HEK293 (cell line): Measurements from ENCODE around the gene CENPV.

Experiments used
- CTCF ChIA-PET: fragments of 350-600 bp; formaldehyde crosslinking; extraction: SDS; loops from one replicate; lab custom pipeline; 2021; ENCODE audit warnings: antibody characterized with exemption; lab: Yijun Ruan, JAX
- POLR2A ChIA-PET: fragments of 300-600 bp; formaldehyde crosslinking; extraction: SDS; loops from one replicate; lab custom pipeline; 2020; ENCODE audit warnings: antibody characterized with exemption, inconsistent platforms; lab: Yijun Ruan, JAX
- H3K27ac ChIP-seq: fragments of 200-500 bp; sonication (Bioruptor generic); 2 replicates; pipeline ENCODE4 v1.5.1; 2014; ENCODE audit warnings: low read depth, low read length, control low read depth, inconsistent platforms; ENCODE audit errors: extremely low read depth
- H3K36me3 ChIP-seq, 2 experiments: fragments of 200-500 bp in 1 of 2; sonication (Bioruptor generic) in 1 of 2; 1 replicate in 1 of 2; 2 replicates in 1 of 2; pipeline ENCODE4 v1.5.1; 2014 to 2017; ENCODE audit warnings: inconsistent platforms in 2 of 2, low read length in 2 of 2; ENCODE audit not compliant: control insufficient read depth in 2 of 2, insufficient read depth in 1 of 2
- H3K4me1 ChIP-seq: fragments of 200-500 bp; sonication (Bioruptor generic); 2 replicates; pipeline ENCODE4 v1.5.1; 2014; ENCODE audit warnings: mild to moderate bottlenecking, low read length, inconsistent platforms; ENCODE audit not compliant: control insufficient read depth, insufficient read depth
- H3K4me3 ChIP-seq: 2 replicates; pipeline ENCODE4 v1.5.1; 2011; ENCODE audit warnings: low read depth, mild to moderate bottlenecking, control low read depth, low read length, moderate library complexity
- H3K9me3 ChIP-seq: fragments of 200-500 bp; sonication (Bioruptor generic); 2 replicates; pipeline ENCODE4 v1.5.1; 2014; ENCODE audit warnings: low read depth, low read length, inconsistent platforms; ENCODE audit not compliant: control insufficient read depth, insufficient read depth
- ATF2 ChIP-seq: fragments of 450-650 bp; formaldehyde crosslinking; IDR thresholded peaks from 2 replicates; pipeline ENCODE4 v1.5.1; 2016; ENCODE audit warnings: missing biosample characterization, missing genetic modification characterization, low read depth
- BCL6B ChIP-seq: fragments of 450-650 bp; formaldehyde crosslinking; IDR thresholded peaks from 2 replicates; pipeline ENCODE4 v1.5.1; 2017; ENCODE audit warnings: missing biosample characterization, missing genetic modification characterization
- INSM2 ChIP-seq: fragments of 450-650 bp; formaldehyde crosslinking; IDR thresholded peaks from 2 replicates; pipeline ENCODE4 v1.5.1; 2016; ENCODE audit warnings: missing biosample characterization, missing genetic modification characterization
- KLF1 ChIP-seq: fragments of 450-650 bp; formaldehyde crosslinking; IDR thresholded peaks from 2 replicates; pipeline ENCODE4 v1.5.1; 2016; ENCODE audit warnings: missing biosample characterization, missing genetic modification characterization
- SCRT2 ChIP-seq: fragments of 450-650 bp; formaldehyde crosslinking; IDR thresholded peaks from 2 replicates; pipeline ENCODE4 v1.5.1; 2016; ENCODE audit warnings: missing biosample characterization, missing genetic modification characterization
- ZBTB17 ChIP-seq: fragments of 450-650 bp; formaldehyde crosslinking; IDR thresholded peaks from 2 replicates; pipeline ENCODE4 v1.5.1; 2016; ENCODE audit warnings: missing biosample characterization, missing genetic modification characterization
- ZEB2 ChIP-seq: fragments of 450-650 bp; formaldehyde crosslinking; IDR thresholded peaks from 2 replicates; pipeline ENCODE4 v1.5.1; 2016; ENCODE audit warnings: missing biosample characterization, missing genetic modification characterization
- ZFP69B ChIP-seq: fragments of 450-650 bp; formaldehyde crosslinking; IDR thresholded peaks from 2 replicates; pipeline ENCODE4 v1.5.1; 2016; ENCODE audit warnings: missing biosample characterization, missing genetic modification characterization
- ZIC2 ChIP-seq: fragments of 450-650 bp; formaldehyde crosslinking; IDR thresholded peaks from 2 replicates; pipeline ENCODE4 v1.5.1; 2016; ENCODE audit warnings: missing biosample characterization, missing genetic modification characterization
- ZNF121 ChIP-seq: fragments of 450-650 bp; formaldehyde crosslinking; IDR thresholded peaks from 2 replicates; pipeline ENCODE4 v1.5.1; 2016; ENCODE audit warnings: missing biosample characterization, missing genetic modification characterization
- ZNF184 ChIP-seq: fragments of 450-650 bp; IDR thresholded peaks from 2 replicates; pipeline ENCODE4 v1.5.1; 2018; ENCODE audit warnings: missing biosample characterization, mild to moderate bottlenecking, missing genetic modification characterization
- ZNF214 ChIP-seq: fragments of 450-650 bp; formaldehyde crosslinking; IDR thresholded peaks from 2 replicates; pipeline ENCODE4 v1.5.1; 2017; ENCODE audit warnings: missing biosample characterization, mild to moderate bottlenecking, missing genetic modification characterization, borderline replicate concordance
- ZNF280C ChIP-seq: fragments of 450-650 bp; formaldehyde crosslinking; IDR thresholded peaks from 2 replicates; pipeline ENCODE4 v1.5.1; 2016; ENCODE audit warnings: missing biosample characterization, missing genetic modification characterization
- ZNF335 ChIP-seq: fragments of 450-650 bp; formaldehyde crosslinking; conservative IDR thresholded peaks from 2 replicates; pipeline ENCODE4 v1.5.1; 2016; ENCODE audit warnings: missing biosample characterization, missing genetic modification characterization
- ZNF354C ChIP-seq: fragments of 450-650 bp; formaldehyde crosslinking; IDR thresholded peaks from 2 replicates; pipeline ENCODE4 v1.5.1; 2016; ENCODE audit warnings: missing biosample characterization, missing genetic modification characterization, low read depth, borderline replicate concordance
- ZNF394 ChIP-seq: fragments of 450-650 bp; formaldehyde crosslinking; IDR thresholded peaks from 2 replicates; pipeline ENCODE4 v1.5.1; 2016; ENCODE audit warnings: missing biosample characterization, missing genetic modification characterization, mild to moderate bottlenecking, moderate library complexity, borderline replicate concordance
- ZNF433 ChIP-seq: fragments of 450-650 bp; formaldehyde crosslinking; IDR thresholded peaks from 2 replicates; pipeline ENCODE4 v1.5.1; 2016; ENCODE audit warnings: missing biosample characterization, missing genetic modification characterization, low read depth
- ZNF580 ChIP-seq: fragments of 450-650 bp; formaldehyde crosslinking; IDR thresholded peaks from 2 replicates; pipeline ENCODE4 v1.5.1; 2016; ENCODE audit warnings: missing biosample characterization, missing genetic modification characterization
- ZNF600 ChIP-seq: fragments of 450-650 bp; formaldehyde crosslinking; IDR thresholded peaks from 2 replicates; pipeline ENCODE4 v1.5.1; 2016; ENCODE audit warnings: missing biosample characterization, missing genetic modification characterization
- ZNF629 ChIP-seq: fragments of 450-650 bp; formaldehyde crosslinking; IDR thresholded peaks from 2 replicates; pipeline ENCODE4 v1.5.1; 2017; ENCODE audit warnings: missing biosample characterization, missing genetic modification characterization
- ZNF692 ChIP-seq: fragments of 450-650 bp; formaldehyde crosslinking; IDR thresholded peaks from 2 replicates; pipeline ENCODE4 v1.5.1; 2016; ENCODE audit warnings: missing biosample characterization, missing genetic modification characterization
- ZNF768 ChIP-seq: fragments of 450-650 bp; formaldehyde crosslinking; IDR thresholded peaks from 2 replicates; pipeline ENCODE4 v1.5.1; 2018; ENCODE audit warnings: missing biosample characterization, mild to moderate bottlenecking, missing genetic modification characterization
- ZSCAN30 ChIP-seq: fragments of 450-650 bp; IDR thresholded peaks from 2 replicates; pipeline ENCODE4 v1.5.1; 2018; ENCODE audit warnings: missing biosample characterization, mild to moderate bottlenecking, missing genetic modification characterization, moderate library complexity

CENPV gene

GRCh38 chr17:16374146-16374938 lies 21.1 kb upstream of the CENPV start:
- no peak for TF ChIP-seq ZNF335 (tag by site-specific recombination)
- peak; percentile 46; the same call in 1 of the 2 replicates for TF ChIP-seq SCRT2 (tag by site-specific recombination)
- 0 out of 2 replicates have a peak, but pooled peaks have one; percentile 30 for TF ChIP-seq ZNF394 (tag by site-specific recombination)
- no peak for TF ChIP-seq ZNF433
- TF ChIP-seq ZIC2 (tag by site-specific recombination), result no peak
- peak; percentile 27; the same call in 1 of the 2 replicates for TF ChIP-seq ZEB2 (tag by site-specific recombination)
- TF ChIP-seq ZNF600 (tag by site-specific recombination), result peak; percentile 75
- TF ChIP-seq ZNF768 (tag by site-specific recombination), result no peak
- TF ChIP-seq ZNF629, result peak; percentile 43; the same call in 1 of the 2 replicates
- 0 out of 2 replicates have a peak, but pooled peaks have one; percentile 43 for TF ChIP-seq ZBTB17 (tag by site-specific recombination)
- no peak for TF ChIP-seq ZSCAN30 (tag by site-specific recombination)
- peak; percentile 63 for TF ChIP-seq KLF1 (tag by site-specific recombination)
- Histone ChIP-seq H3K4me3 (no peak overlapping the region), H3K27ac (no peak overlapping the region), H3K9me3 (no peaks in the 10 kb centered on the region), H3K4me1 (peaks cover 2% of the 10 kb centered on the region; the same call in 1 of the 2 replicates), H3K36me3 (no peaks in the 10 kb centered on the region; a peak in 1 of 3 replicates)
- POLR2A ChIA-PET, result interaction anchor here (1.0 kb wide), 1 partner anchor 10 kb away, joined by 3 read pairs; no protein-coding TSS in a partner anchor
- CTCF ChIA-PET, result interaction anchor here (0.7 to 9.7 kb wide), 3 partner anchors 11 to 59 kb away, joined by 3 to 93 read pairs (median 9); no protein-coding TSS in a partner anchor

- Histone ChIP-seq H3K9me3 (no peaks in the 10 kb centered on the region), H3K27ac (no peak overlapping the region), H3K4me1 (no peaks in the 10 kb centered on the region; the same call in 1 of the 2 replicates), H3K36me3 (no peaks in the 10 kb centered on the region; a peak in 1 of 3 replicates), H3K4me3 (no peak overlapping the region)
- POLR2A ChIA-PET, result interaction anchor here (0.9 kb wide), 1 partner anchor 9 kb away, joined by 4 read pairs; the partner anchor contains the start of gene UBB
- CTCF ChIA-PET, result interaction anchor here (9.7 kb wide), 1 partner anchor 8 kb away, joined by 93 read pairs; no protein-coding TSS in a partner anchor
- no peak for TF ChIP-seq ZNF580 (tag by site-specific recombination)
- TF ChIP-seq INSM2 (tag by site-specific recombination), result peak; percentile 63
- TF ChIP-seq ATF2 (tag by site-specific recombination), result peak; percentile 95
- peak; percentile 83 for TF ChIP-seq ZEB2 (tag by site-specific recombination)
- peak; percentile 45; the same call in 1 of the 2 replicates for TF ChIP-seq ZNF692 (tag by site-specific recombination)
- no peak for TF ChIP-seq ZNF280C (tag by site-specific recombination)
- no peak for TF ChIP-seq ZNF121 (tag by site-specific recombination)
- no peak for TF ChIP-seq ZNF214 (tag by site-specific recombination)
- TF ChIP-seq ZNF184 (tag by site-specific recombination), result no peak
- peak; percentile 53; the same call in 1 of the 2 replicates for TF ChIP-seq ZFP69B (tag by site-specific recombination)
- no peak for TF ChIP-seq ZSCAN30 (tag by site-specific recombination)
- TF ChIP-seq BCL6B, result 0 out of 2 replicates have a peak, but pooled peaks have one; percentile 13
- TF ChIP-seq ZNF354C (tag by site-specific recombination), result no peak
Observed at GRCh38 chr17:16371742-16372141, 18.5 kb upstream of the CENPV start.
